GM19372 (cell line): Measurements from ENCODE around the gene LAMC1.
"Not testable (repeated sequence)": the region's sequence is repeated elsewhere in the genome, so short reads cannot be mapped to it uniquely, and the experiment has no call there.

ENCODE experiments used
- ATAC-seq: cut with Tn5 transposase; IDR thresholded peaks from one replicate; pipeline ENCODE4 v1.9.1; 2021; ENCODE audit warnings: mild to moderate bottlenecking, low read depth, moderate library complexity; ENCODE audit not compliant: unreplicated experiment

The LAMC1 gene

DNA sequence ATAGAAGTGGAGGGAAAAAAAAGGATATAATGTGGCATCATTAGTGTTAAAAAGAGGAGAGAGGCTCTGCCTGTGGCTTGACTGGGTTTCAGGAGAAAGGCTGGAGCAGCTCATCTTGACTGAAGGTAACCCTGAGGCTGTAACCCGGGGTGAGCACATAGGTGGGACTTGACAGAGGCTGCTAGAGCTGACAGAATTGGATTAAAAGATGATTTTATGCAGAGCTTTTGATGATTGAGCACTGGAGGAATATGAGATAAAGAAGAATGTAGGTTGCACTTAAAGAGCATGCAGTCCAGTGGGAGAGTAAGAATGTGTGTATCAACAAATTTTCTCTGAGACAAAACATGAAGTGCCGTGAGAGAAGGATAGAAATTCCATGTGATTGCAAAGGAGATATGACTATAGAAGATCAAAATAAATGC lies 17.3 kb downstream of the LAMC1 start:
- no peak for ATAC-seq

- no peak for ATAC-seq
Observed at GRCh38 chr1:183043254-183043653, 20.0 kb downstream of the LAMC1 start.

- ATAC-seq: no peak
Observed at GRCh38 chr1:183043872-183044854, 20.9 kb downstream of the LAMC1 start.

DNA sequence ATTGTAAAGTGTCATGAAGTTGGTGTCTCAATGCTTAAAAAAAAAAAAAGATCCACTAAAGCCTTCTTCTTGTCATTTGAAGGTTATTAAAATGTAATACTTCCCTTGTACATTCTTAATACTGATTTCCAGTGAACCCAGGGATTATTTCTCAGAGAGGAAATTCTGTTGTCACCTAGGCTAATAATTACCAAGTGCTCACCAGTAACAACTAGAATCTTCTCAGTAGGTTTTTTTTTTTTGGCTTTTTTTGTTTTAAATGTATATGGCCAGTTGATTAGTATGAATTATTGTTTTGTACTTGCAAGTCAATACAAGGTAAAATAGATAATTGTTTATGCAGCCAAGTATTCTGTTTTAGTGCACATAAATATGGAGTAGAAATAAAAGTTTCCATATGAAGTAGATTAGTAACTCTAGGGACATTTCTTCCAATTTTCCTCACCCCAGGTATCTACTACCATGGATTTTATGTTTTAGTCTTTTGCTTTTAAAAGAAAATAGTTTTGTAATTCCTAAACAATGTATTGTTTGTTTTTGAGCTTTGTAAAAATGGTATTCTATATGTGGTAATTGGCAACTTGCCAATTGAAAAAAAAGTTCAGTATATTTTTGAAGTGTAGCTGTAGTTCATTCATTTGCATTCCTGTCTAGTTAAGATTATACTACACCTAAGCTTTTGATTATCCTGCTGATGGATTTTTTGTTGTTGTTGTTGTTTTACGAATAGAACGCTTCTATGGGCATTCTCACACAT lies 21.9 kb downstream of the LAMC1 start:
- no peak for ATAC-seq

- ATAC-seq: peak; percentile 99
Observed at GRCh38 chr1:183048087-183049085, 25.2 kb downstream of the LAMC1 start.

DNA sequence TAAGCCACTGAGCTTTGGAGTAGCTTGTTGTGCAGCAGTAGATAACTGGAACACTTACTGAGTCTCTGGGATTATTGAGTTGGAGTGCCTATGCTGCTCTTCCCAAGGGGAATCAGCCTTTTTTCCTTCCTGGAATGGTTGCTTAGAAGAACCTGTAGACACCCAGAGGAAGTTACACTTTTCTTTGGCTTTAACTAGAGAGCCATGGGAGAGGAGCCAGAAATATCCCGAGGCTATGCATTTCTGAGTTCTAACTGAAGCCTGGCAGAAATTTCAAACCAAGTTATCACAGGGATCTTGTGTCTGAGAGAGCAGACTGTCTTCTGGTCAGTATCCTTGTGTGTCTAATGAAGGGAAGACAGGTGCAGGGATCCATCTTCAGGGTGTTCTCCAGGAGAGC lies 28.3 kb downstream of the LAMC1 start:
- ATAC-seq: no peak

DNA sequence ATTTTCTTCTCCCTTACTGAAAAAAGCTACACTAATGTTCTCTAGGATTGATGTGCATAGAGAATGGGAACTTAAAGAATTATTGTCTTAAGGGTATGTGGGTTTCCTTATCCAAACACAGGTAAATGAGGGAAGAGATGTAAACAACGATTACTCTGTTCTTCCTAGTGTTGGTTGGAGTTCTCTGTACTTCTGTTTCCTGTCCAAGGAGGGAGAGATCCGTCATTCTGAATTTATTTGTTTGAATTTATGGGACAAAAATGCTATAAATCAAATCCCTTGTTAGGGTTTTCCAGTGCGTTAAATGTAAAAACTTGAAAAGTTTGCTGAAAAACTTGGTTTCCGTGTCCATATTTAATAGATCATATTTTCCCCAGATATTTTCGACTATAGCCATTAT lies 29.6 kb downstream of the LAMC1 start:
- no peak for ATAC-seq

DNA sequence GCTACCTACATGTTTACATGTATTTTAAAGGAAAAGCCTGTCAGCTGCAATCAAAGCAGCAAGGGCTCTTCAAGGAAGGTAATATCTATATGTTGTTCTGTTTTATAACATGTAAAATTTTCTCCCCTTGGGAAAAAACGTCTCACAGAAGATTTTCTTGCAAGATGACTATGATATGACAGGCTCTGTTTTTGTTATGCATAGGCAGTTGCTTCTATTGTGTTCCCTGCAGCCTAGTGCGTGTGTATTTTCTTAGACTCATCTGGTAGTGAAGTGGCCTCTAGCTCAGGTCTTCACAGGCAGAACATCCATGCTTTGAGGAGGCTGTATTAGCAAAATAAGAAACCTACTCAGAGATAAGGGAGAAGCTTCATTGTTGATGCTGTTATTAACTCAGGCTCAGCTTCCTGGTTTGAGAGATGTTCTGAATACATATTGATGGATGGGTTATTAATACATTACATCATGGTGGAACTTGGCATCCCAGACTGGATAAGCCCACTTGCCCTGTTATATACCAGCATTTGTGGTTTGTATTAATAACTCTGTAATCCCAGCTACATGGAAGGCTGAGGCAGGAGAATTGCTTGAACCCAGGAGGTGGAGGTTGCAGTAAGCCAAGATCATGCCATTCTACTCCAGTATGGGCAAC lies 35.8 kb downstream of the LAMC1 start:
- no peak for ATAC-seq

DNA sequence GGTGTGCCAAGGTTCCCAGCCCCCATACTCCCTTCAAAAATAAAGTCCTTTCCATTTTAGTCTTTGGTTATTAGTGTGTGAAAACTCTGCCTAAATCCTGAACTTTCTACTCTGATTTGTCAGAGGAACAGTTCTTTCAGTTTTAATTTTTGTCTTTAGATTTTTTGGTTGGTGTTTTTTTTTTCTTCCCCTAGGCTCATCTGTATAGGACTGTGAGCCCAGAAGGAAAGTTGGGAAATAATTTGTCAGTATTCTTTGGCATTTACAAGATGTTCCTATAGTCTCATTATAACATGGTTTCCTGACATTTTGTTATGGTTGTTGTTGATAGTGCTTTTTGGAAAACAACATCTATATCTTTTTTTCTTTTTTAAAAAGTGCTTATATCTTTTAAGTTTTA lies 38.0 kb downstream of the LAMC1 start:
- no peak for ATAC-seq

DNA sequence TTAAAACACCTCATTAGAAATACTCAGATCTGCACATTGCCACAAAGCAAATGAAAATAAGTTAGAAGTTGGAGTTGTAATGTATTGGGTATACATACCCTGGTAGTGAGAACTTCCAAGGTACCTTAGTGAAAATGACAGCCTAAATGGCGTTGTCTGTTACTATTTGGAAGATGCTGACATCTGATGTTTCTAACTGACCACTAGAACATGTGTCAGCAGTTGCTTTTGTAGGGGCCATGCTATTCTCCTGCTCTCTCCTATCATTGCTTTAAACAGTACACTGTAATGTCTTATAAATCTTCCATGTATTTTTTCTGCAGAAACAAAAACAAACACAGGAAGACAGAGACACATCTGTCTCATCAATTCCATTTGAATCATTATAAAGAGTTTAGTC lies 40.1 kb downstream of the LAMC1 start:
- no peak for ATAC-seq

- no peak for ATAC-seq
Observed at GRCh38 chr1:183065168-183065706, 42.0 kb downstream of the LAMC1 start.

- ATAC-seq: not testable (repeated sequence)
Observed at GRCh38 chr1:183066432-183066831, 43.2 kb downstream of the LAMC1 start.

DNA sequence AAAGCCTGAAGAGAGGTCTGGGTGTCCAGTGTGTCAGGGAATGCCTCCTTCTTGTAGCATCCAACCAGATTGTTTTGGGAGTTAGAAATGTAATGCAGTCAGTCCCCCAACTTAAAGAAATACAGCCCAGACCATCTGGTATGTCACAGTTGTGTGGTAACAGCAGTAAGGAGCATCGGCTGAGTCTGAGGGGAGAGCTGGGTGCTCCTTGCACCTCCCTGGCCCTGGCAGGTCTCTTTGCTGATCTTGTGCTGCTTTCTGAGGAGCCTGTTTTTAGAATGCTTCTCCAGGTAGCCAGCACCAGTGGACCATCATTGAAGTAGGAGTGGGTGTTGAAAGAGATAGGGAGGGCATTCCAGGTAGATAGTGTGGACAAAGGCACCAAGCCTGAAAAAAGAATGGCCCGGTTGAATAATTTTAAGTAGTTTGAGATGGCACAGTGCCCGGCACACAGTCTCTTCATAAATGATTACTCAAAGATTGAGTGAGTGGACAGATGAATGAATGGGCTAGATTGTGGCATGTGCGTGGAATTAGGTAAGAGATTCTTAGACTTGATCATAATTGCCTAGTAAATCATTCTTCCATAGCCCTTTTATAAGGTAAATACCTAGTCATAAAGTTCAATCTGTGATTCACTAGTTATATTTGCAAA lies 46.5 kb downstream of the LAMC1 start:
- no peak for ATAC-seq

- ATAC-seq: no peak
Observed at GRCh38 chr1:183070234-183070922, 47.2 kb downstream of the LAMC1 start.

- peak; percentile 86 for ATAC-seq
Observed at GRCh38 chr1:183070923-183071618, 47.9 kb downstream of the LAMC1 start.

DNA sequence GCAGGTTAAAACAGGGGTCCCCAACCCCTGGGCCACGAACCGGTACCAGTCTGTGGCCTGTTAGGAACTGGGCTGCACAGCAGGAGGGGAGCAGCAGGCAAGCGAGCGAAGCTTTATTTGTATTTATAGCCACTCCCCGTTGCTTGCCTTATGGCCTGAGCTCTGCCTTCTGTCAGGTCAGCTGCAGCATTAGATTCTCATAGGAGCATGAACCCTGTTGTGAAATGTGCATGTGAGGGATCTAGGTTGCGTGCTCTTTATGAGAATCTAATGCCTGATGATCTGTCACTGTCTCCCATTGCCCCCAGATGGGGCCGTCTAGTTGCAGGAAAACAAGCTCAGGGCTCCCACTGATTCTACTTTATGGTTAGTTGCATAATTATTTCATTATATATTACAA lies 49.4 kb downstream of the LAMC1 start:
- ATAC-seq: not testable (repeated sequence)

- no peak for ATAC-seq
Observed at GRCh38 chr1:183073320-183073719, 50.1 kb downstream of the LAMC1 start.

DNA sequence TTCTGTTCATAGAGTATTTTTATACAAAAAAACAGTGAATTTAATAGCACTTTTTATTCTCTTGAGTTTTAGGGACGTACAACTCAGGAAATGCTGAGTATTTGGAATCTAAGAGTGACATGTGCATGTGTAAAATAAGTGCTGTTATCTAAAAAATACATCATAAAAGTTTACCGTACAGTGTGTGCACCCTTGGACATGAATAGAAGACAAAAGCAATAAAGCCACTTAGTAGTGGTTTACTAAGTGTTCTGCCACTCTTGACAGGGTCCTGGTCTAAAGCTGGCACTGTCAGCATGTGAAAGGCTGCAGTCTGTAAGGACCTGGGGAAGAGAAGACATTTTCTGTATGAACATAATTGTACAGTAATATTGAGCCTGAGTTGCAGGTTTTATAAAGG lies 51.0 kb downstream of the LAMC1 start:
- ATAC-seq: no peak
